ENCODE data around the gene TRIO. TPM values are rescaled to one million over a fixed set of nuclear protein-coding genes. Genes with fewer than 3 reads are reported as not detected.

The TRIO gene
- total and polyA plus RNA-seq, 10 of the 15 experiments (the other 5 are each of a cell fraction or from before 2014, with no cell fraction given): 5.1 to 96.4 (median 44.6) TPM

GRCh38 chr5:14128079-14128478 lies 15.1 kb upstream of the TRIO start:
- ChIA-PET POLR2A (no interaction called here), RAD21 (ENCODE audit: unreplicated experiment) (no interaction called here), SMC1A (ENCODE audit: uncharacterized antibody, unreplicated experiment) (no interaction called here), CTCF (no interaction called here)
- DNase-seq (ENCODE audit: low read depth, low spot score): no peak
- Histone ChIP-seq H3K4me2 (ENCODE audit: control insufficient read depth, insufficient read depth) (no peak overlapping the region), H3K4me3 (no peak overlapping the region), H3K9ac (ENCODE audit: control insufficient read depth, insufficient read depth, low read length) (no peak overlapping the region), H3K4me1 (ENCODE audit: control insufficient read depth, insufficient read depth, low read length) (no peaks in the 10 kb centered on the region), H3K79me2 (ENCODE audit: control insufficient read depth, insufficient read depth, low read length) (no peaks in the 10 kb centered on the region), H4K20me1 (ENCODE audit: control insufficient read depth, insufficient read depth) (no peaks in the 10 kb centered on the region), H3K27me3 (replicated peaks in 1 of 2; ENCODE audit: control insufficient read depth in 2 of 2, insufficient read depth in 2 of 2, low read length in 1 of 2) (no peaks in the 10 kb centered on the region; a peak in 2 of 4 replicates), H3K27ac (ENCODE audit: control insufficient read depth, insufficient read depth) (no peak overlapping the region), H2AFZ (ENCODE audit: control insufficient read depth, low read depth, low read length) (no peak overlapping the region), H3K36me3 (ENCODE audit: control insufficient read depth in 2 of 2, insufficient read depth in 2 of 2, low read length in 1 of 2) (no peaks in the 10 kb centered on the region), H3K9me3 (replicated peaks; ENCODE audit: control insufficient read depth, insufficient read depth, low read length) (no peaks in the 10 kb centered on the region)
- in situ Hi-C loops (cut with MboI): no loop called here
- FAIRE-seq: no peak
- TF ChIP-seq YY1 (IDR thresholded peaks at IDR 0.05; ENCODE audit: low read depth, low read length): no peak
- no peak for TF ChIP-seq DPF2 (IDR thresholded peaks at IDR 0.05)
- TF ChIP-seq ZBTB33 (IDR thresholded peaks at IDR 0.05): no peak
- TF ChIP-seq JUNB (IDR thresholded peaks at IDR 0.05): no peak
- TF ChIP-seq SKIL (IDR thresholded peaks at IDR 0.05; ENCODE audit: low read depth, poor library complexity, severe bottlenecking): no peak
- no peak for TF ChIP-seq RAD51 (IDR thresholded peaks at IDR 0.05)
- no peak for TF ChIP-seq PML (IDR thresholded peaks at IDR 0.05; ENCODE audit: low read length)
- TF ChIP-seq BRCA1 (IDR thresholded peaks at IDR 0.05; ENCODE audit: low read depth, low read length): no peak
- intact Hi-C loops (cut with micrococcal nuclease; ENCODE audit: unreplicated experiment): no loop called here
- ATAC-seq: no peak
- BruUV-seq (replicated peaks): no TSS peak
